Endothelial cell of umbilical vein (primary cell): ENCODE measurements around the gene RSPO3. TPM values are rescaled to one million over a fixed set of nuclear protein-coding genes. Genes with fewer than 3 reads are reported as not detected.

ENCODE experiments used
- BruUV-seq: library from RNA; stranded (reverse); fragments of 400-500 nt; replicated peaks from 2 replicates; lab custom pipeline; 2021; lab: Mats Ljungman, UMichigan
- CTCF ChIA-PET: fragments of 300-600, 350-600 bp; sonication (Branson Sonifier 250); formaldehyde crosslinking; loops from one replicate; lab custom pipeline; 2021; ENCODE audit warnings: antibody characterized with exemption, inconsistent platforms; lab: Charles Lee
- POLR2A ChIA-PET: fragments of 300-600, 350-600 bp; sonication (Branson Sonifier 250); formaldehyde crosslinking; loops from one replicate; lab custom pipeline; 2021; ENCODE audit warnings: antibody characterized with exemption, inconsistent platforms; lab: Charles Lee
- DNase-seq: peaks from one replicate; pipeline ENCODE4 v3.0.0-alpha.2; 2011; ENCODE audit warnings: low read depth, low spot score
- FAIRE-seq: peaks from 2 replicates; lab custom pipeline; 2011; peaks lifted over from hg19 to GRCh38; lab: Jason Lieb, UNC
- H2AFZ ChIP-seq: 2 replicates; pipeline ENCODE4 v1.6.0; 2012; ENCODE audit warnings: low read depth, low read length, control low read depth, inconsistent platforms
- H3K27ac ChIP-seq: 2 replicates; pipeline ENCODE4 v1.5.1; 2011; ENCODE audit warnings: low read depth, mild to moderate bottlenecking, control low read depth, low read length, moderate library complexity; ENCODE audit not compliant: insufficient read depth
- H3K27me3 ChIP-seq, 2 experiments: 2 replicates each; pipeline versions ENCODE4 v1.6.0 to v1.6.1; 2011; ENCODE audit warnings: low read length in 2 of 2, mixed read lengths in 1 of 2; ENCODE audit not compliant: control insufficient read depth in 2 of 2, insufficient read depth in 2 of 2
- H3K36me3 ChIP-seq, 2 experiments: 2 replicates in 1 of 2; 3 replicates in 1 of 2; pipeline ENCODE4 v1.5.1; 2011; ENCODE audit warnings: low read length in 2 of 2, mild to moderate bottlenecking in 1 of 2, moderate library complexity in 1 of 2; ENCODE audit not compliant: control insufficient read depth in 2 of 2, insufficient read depth in 2 of 2; ENCODE audit errors: extremely low read depth in 1 of 2
- H3K4me1 ChIP-seq: 3 replicates; pipeline ENCODE4 v1.5.1; 2011; ENCODE audit warnings: mild to moderate bottlenecking, low read length; ENCODE audit not compliant: control insufficient read depth, insufficient read depth; ENCODE audit errors: extremely low read depth
- H3K4me2 ChIP-seq: 2 replicates; pipeline ENCODE4 v1.6.1; 2011; ENCODE audit warnings: low read length, control low read depth, mixed read lengths; ENCODE audit not compliant: insufficient read depth
- H3K4me3 ChIP-seq, 3 experiments: fragments of 200-600 bp in 1 of 3; sonication (generic), shearing (Covaris generic) in 1 of 3; replicated peaks in 1 of 3; 2 replicates each; pipeline ENCODE4 v1.5.1; 2011 to 2016; ENCODE audit warnings: control low read depth in 3 of 3, low read length in 3 of 3, mild to moderate bottlenecking in 2 of 3, inconsistent platforms in 1 of 3, low read depth in 1 of 3, moderate library complexity in 1 of 3; ENCODE audit not compliant: insufficient read depth in 1 of 3
- H3K79me2 ChIP-seq: 2 replicates; pipeline ENCODE4 v1.6.0; 2012; ENCODE audit warnings: low read length, inconsistent platforms; ENCODE audit not compliant: control insufficient read depth, insufficient read depth
- H3K9ac ChIP-seq: replicated peaks from 2 replicates; pipeline ENCODE3; 2011; ENCODE audit warnings: low read length, control low read depth; ENCODE audit not compliant: insufficient read depth; ENCODE audit errors: extremely low read depth
- H3K9me1 ChIP-seq: replicated peaks from 3 replicates; pipeline ENCODE4 v1.6.0; 2011; ENCODE audit warnings: mild to moderate bottlenecking, low read length; ENCODE audit not compliant: control insufficient read depth, insufficient read depth; ENCODE audit errors: extremely low read depth
- H3K9me3 ChIP-seq: replicated peaks from 2 replicates; pipeline ENCODE4 v1.5.1; 2012; ENCODE audit warnings: low read length, inconsistent platforms; ENCODE audit not compliant: control insufficient read depth, insufficient read depth
- H4K20me1 ChIP-seq: replicated peaks from 2 replicates; pipeline ENCODE3; 2011; ENCODE audit warnings: mild to moderate bottlenecking, low read length; ENCODE audit not compliant: control insufficient read depth, insufficient read depth; ENCODE audit errors: extremely low read depth
- CTCF ChIP-seq, 2 donors: IDR thresholded peaks; 1 replicate in 1 of 2; 2 replicates in 1 of 2; pipeline ENCODE4 v1.5.1; 2011; ENCODE audit warnings: low read length in 2 of 2, mild to moderate bottlenecking in 2 of 2, moderate library complexity in 2 of 2, control low read depth in 1 of 2, inconsistent platforms in 1 of 2, low read depth in 1 of 2; ENCODE audit not compliant: insufficient read depth in 1 of 2; ENCODE audit errors: extremely low read depth in 1 of 2
- EZH2 ChIP-seq: IDR thresholded peaks from 2 replicates; pipeline ENCODE4 v1.6.1; 2012; ENCODE audit warnings: borderline replicate concordance, low read depth, mild to moderate bottlenecking, moderate library complexity, low read length, inconsistent platforms; ENCODE audit not compliant: severe bottlenecking
- FOS ChIP-seq: IDR thresholded peaks from 2 replicates; pipeline ENCODE4 v1.6.1; 2011; ENCODE audit warnings: mild to moderate bottlenecking, low read length, moderate library complexity, borderline replicate concordance; ENCODE audit not compliant: insufficient read depth
- GATA2 ChIP-seq: IDR thresholded peaks from 2 replicates; pipeline ENCODE4 v1.7.0; 2011; ENCODE audit warnings: low read depth, mild to moderate bottlenecking, moderate library complexity, mixed read lengths, low read length; ENCODE audit not compliant: insufficient read length, insufficient read depth
- JUN ChIP-seq: IDR thresholded peaks from 2 replicates; pipeline ENCODE4 v1.6.1; 2011; ENCODE audit warnings: borderline replicate concordance, low read depth; ENCODE audit not compliant: insufficient read length, insufficient read depth
- MAX ChIP-seq: IDR thresholded peaks from 2 replicates; pipeline ENCODE4 v1.6.1; 2011; ENCODE audit not compliant: insufficient read depth, insufficient read length
- MYC ChIP-seq: IDR thresholded peaks from one replicate; pipeline ENCODE4 v1.6.1; 2011; ENCODE audit warnings: mild to moderate bottlenecking, low read depth, low read length
- POLR2A ChIP-seq: IDR thresholded peaks from 2 replicates; pipeline ENCODE4 v1.6.1; 2012; ENCODE audit warnings: low read depth, mild to moderate bottlenecking, control low read depth, low read length
- POLR2AphosphoS5 ChIP-seq: IDR thresholded peaks from 2 replicates; pipeline ENCODE4 v1.6.1; 2012; ENCODE audit warnings: low read depth, mild to moderate bottlenecking, control low read depth, low read length, moderate library complexity; ENCODE audit not compliant: insufficient read depth
- dilution Hi-C: fragments of 300-500 bp; cut with MboI; formaldehyde crosslinking; loops from one replicate; pipeline ENCODE4 v1.15.0; 2019; ENCODE audit warnings: low sequenced_read_pairs; ENCODE audit not compliant: extremely low pct_ligation_motif_present
- intact Hi-C: fragments of 100-400 bp; cut with micrococcal nuclease; formaldehyde crosslinking; loops from one replicate; pipeline ENCODE4 v1.10.0; 2022
- polyA plus RNA-seq, 4 experiments: library from polyadenylated mRNA; depleted of rRNA in 3 of 4; stranded (reverse) in 3 of 4; unstranded in 1 of 4; fragments of >200 nt; gene quantifications; 2 replicates each; pipeline versions ENCODE4 v1.2.1 to v1.2.3, GENCODE V29; 2011 to 2012; ENCODE audit warnings: missing spikeins in 1 of 4
- total RNA-seq: library from RNA; stranded (reverse); gene quantifications from 2 replicates; pipeline ENCODE4 v1.2.3, GENCODE V29; 2021

Gene RSPO3
- total and polyA plus RNA-seq, 2 donors (not counting 3 experiments of a cell fraction or from before 2014, with no cell fraction given): 1.8 to 11.1 TPM

- peaks cover 0 to 2% of the 10 kb centered on the region in 2 experiments for H3K27me3 ChIP-seq
- no peak overlapping the region for H3K27ac ChIP-seq
- H2AFZ ChIP-seq: no peak overlapping the region
- H3K4me2 ChIP-seq: no peak overlapping the region
- H3K79me2 ChIP-seq: no peaks in the 10 kb centered on the region
- H3K9me3 ChIP-seq: no peaks in the 10 kb centered on the region
- FAIRE-seq (no peak), DNase-seq (no peak)
- ChIA-PET POLR2A (no interaction called here), CTCF (no interaction called here)
- H3K9me1 ChIP-seq: no peaks in the 10 kb centered on the region
- H3K4me1 ChIP-seq: peaks cover under 1% of the 10 kb centered on the region
- dilution Hi-C loops: no loop called here
- intact Hi-C loops: no loop called here
- TF ChIP-seq POLR2AphosphoS5 (no peak), POLR2A (no peak), MYC (no peak), MAX (no peak), CTCF (IDR thresholded peaks at IDR 0.05; ENCODE audit: extremely low read depth in 1 of 2, insufficient read depth in 1 of 2, low read depth in 1 of 2, low read length in 2 of 2) (no peak), EZH2 (no peak), GATA2 (no peak), JUN (no peak), FOS (no peak)
- no TSS peak for BruUV-seq
- H3K36me3 ChIP-seq: no peaks in the 10 kb centered on the region
- no peaks in the 10 kb centered on the region for H4K20me1 ChIP-seq
- H3K4me3 ChIP-seq: no peak overlapping the region
- no peak overlapping the region for H3K9ac ChIP-seq
Measured at GRCh38 chr6:127222418-127222817, 103.9 kb downstream of the RSPO3 start.
